Adrenal gland (tissue), 12 donors: ENCODE measurements around the gene CENPU. TPM values are rescaled to one million over a fixed set of nuclear protein-coding genes. Genes with fewer than 3 reads are reported as not detected.

Experiments used
- DNase-seq, 7 donors: peaks; one replicate each; pipeline ENCODE4 v3.0.0-alpha.2; 2019 to 2020
- H3K27ac ChIP-seq, 5 donors: fragments of 200-600 bp; sonication (generic) in 4 of 5; 1 replicate in 3 of 5; 2 replicates in 2 of 5; pipeline versions ENCODE4 v1.5.1 to v1.8.0; 2016 to 2020; ENCODE audit warnings: mild to moderate bottlenecking in 1 of 5
- H3K27me3 ChIP-seq: fragments of 200-600 bp; 2 replicates; pipeline ENCODE4 v1.8.0; 2021
- H3K36me3 ChIP-seq, 2 donors: fragments of 200-600 bp; replicated peaks in 1 of 2; 1 replicate in 1 of 2; 2 replicates in 1 of 2; pipeline versions ENCODE4 v1.5.1 to v1.8.0; 2018 to 2022
- H3K4me1 ChIP-seq, 2 donors: fragments of 200-600 bp; replicated peaks in 1 of 2; 1 replicate in 1 of 2; 2 replicates in 1 of 2; pipeline versions ENCODE4 v1.5.1 to v1.8.0; 2018 to 2021
- H3K4me3 ChIP-seq, 4 donors: fragments of 200-600 bp; sonication (generic) in 3 of 4; one replicate each; pipeline ENCODE4 v1.5.1; 2016 to 2018
- H3K9me3 ChIP-seq, 3 donors: fragments of 200-600 bp; sonication (generic) in 1 of 3; replicated peaks in 1 of 3; 1 replicate in 2 of 3; 2 replicates in 1 of 3; pipeline versions ENCODE4 v1.5.1 to v1.8.0; 2016 to 2021
- CTCF ChIP-seq, 6 experiments: fragments of 450-650 bp in 4 of 6; fragments of 200-600 bp in 2 of 6; sonication (generic) in 1 of 6; IDR thresholded peaks; 1 replicate in 5 of 6; 2 replicates in 1 of 6; pipeline versions ENCODE4 v1.5.1 to v1.8.0; 2016 to 2021; ENCODE audit warnings: antibody characterized with exemption in 6 of 6, mild to moderate bottlenecking in 2 of 6, moderate library complexity in 1 of 6
- POLR2A ChIP-seq, 2 donors: fragments of 450-650 bp; IDR thresholded peaks; one replicate each; pipeline ENCODE4 v1.6.1; 2017; ENCODE audit warnings: antibody characterized with exemption in 2 of 2, mild to moderate bottlenecking in 2 of 2, moderate library complexity in 1 of 2
- WGBS, 4 donors: extraction: QIAGEN DNeasy Blood & Tissue Kit in 2 of 4; methylation state at CpG; one replicate each; pipeline versions ENCODE4 v1.1.5 to v1.1.7; 2013 to 2017; 5-methylcytosine and 5-hydroxymethylcytosine counted together
- intact Hi-C, 2 donors: fragments of 100-400 bp; cut with DNase I; formaldehyde crosslinking; loops; one replicate each; pipeline versions ENCODE4 v1.14.1 to v1.15.0; 2022 to 2023
- polyA plus RNA-seq, 3 donors: library from polyadenylated mRNA; stranded (reverse); fragments of 200-250 nt in 2 of 3; fragments of 350-450 nt in 1 of 3; fragmentation: Illumina TruSeq in 1 of 3; extraction: RNeasy Lipid Tissue Mini Kit (QIAGEN cat#74804) in 1 of 3; gene quantifications; one replicate each; pipeline ENCODE4 v1.2.3, GENCODE V29; 2013 to 2014
- total RNA-seq, 9 donors: library from RNA; depleted of rRNA in 4 of 9; stranded (reverse); fragments of >200 nt in 4 of 9; fragments of 120-200 nt in 1 of 9; fragmentation: NEBNext Ultra II Directional in 1 of 9; extraction: Animal tissue kit (Norgen Biotek cat#: 25700) in 1 of 9; gene quantifications; one replicate each; pipeline versions ENCODE4 v1.1.0 to v1.2.4, GENCODE V29; 2013 to 2023
- donor health status: healthy with polysubstance abuse.
- donor health status: Bipolar disorder and iron deficiency.
- donor health status: DM: yes; HTN: yes; CAD: no.
- donor health status: DM: no; HTN: no; CAD: no.
- donor health status: DM: no; HTN: no; CAD: no.
- donor health status: DM: yes; HTN: yes; CAD: no.

The CENPU gene
- total and polyA plus RNA-seq, 12 donors = 0.97 to 15.6 (median 2.9) TPM

GRCh38 chr4:184750926-184751584, 17.2 kb upstream of the CENPU start:
- DNase-seq = no peak
- Histone ChIP-seq H3K4me1 (peaks cover 0 to 20% of the 10 kb centered on the region in 2 donors), H3K9me3 (no peaks in the 10 kb centered on the region), H3K4me3 (no peak overlapping the region), H3K36me3 (peaks cover 0 to 4% of the 10 kb centered on the region in 2 donors), H3K27ac (no peak overlapping the region), H3K27me3 (no peaks in the 10 kb centered on the region)
- intact Hi-C loops = no loop called here
- TF ChIP-seq CTCF (IDR thresholded peaks at IDR 0.05) (no peak), POLR2A (IDR thresholded peaks at IDR 0.05) (no peak)
- 75 to 83% (median 82%) methylated on average over 8 of the region's 8 CpGs for WGBS, 4 donors

GRCh38 chr4:184748251-184748652, 14.4 kb upstream of the CENPU start:
- Histone ChIP-seq H3K27ac (no peak overlapping the region), H3K4me3 (no peak overlapping the region), H3K4me1 (peaks cover 0 to 19% of the 10 kb centered on the region in 2 donors), H3K36me3 (no peaks in the 10 kb centered on the region), H3K9me3 (no peaks in the 10 kb centered on the region), H3K27me3 (no peaks in the 10 kb centered on the region)
- TF ChIP-seq CTCF (IDR thresholded peaks at IDR 0.05) = no peak
- no peak for TF ChIP-seq POLR2A (IDR thresholded peaks at IDR 0.05)
- whole genome bisulfite sequencing, 4 donors = 69 to 87% (median 82%) methylated on average over 8 of the region's 8 CpGs
- intact Hi-C loops = loop anchor here (5.0 to 10.0 kb wide), 2 partner anchors 234 to 237 kb away; no protein-coding TSS in a partner anchor
- no peak for DNase-seq

GRCh38 chr4:184747034-184747830, 13.3 kb upstream of the CENPU start:
- TF ChIP-seq POLR2A (IDR thresholded peaks at IDR 0.05) (no peak), CTCF (IDR thresholded peaks at IDR 0.05) (no peak)
- Histone ChIP-seq H3K9me3 (no peaks in the 10 kb centered on the region), H3K27ac (peak overlapping the region in 3 of 5 donors; percentile 21 to 76 (median 73)), H3K27me3 (no peaks in the 10 kb centered on the region), H3K4me3 (no peak overlapping the region), H3K36me3 (no peaks in the 10 kb centered on the region), H3K4me1 (peaks cover 0 to 19% of the 10 kb centered on the region in 2 donors)
- no peak for DNase-seq
- 69 to 83% (median 77%) methylated on average over 4 of the region's 4 CpGs for WGBS, 4 donors
- intact Hi-C loops = loop anchor here (5.0 to 10.0 kb wide), 2 partner anchors 235 to 238 kb away; no protein-coding TSS in a partner anchor
